Measurements from ENCODE around the gene PDHX.

DNA sequence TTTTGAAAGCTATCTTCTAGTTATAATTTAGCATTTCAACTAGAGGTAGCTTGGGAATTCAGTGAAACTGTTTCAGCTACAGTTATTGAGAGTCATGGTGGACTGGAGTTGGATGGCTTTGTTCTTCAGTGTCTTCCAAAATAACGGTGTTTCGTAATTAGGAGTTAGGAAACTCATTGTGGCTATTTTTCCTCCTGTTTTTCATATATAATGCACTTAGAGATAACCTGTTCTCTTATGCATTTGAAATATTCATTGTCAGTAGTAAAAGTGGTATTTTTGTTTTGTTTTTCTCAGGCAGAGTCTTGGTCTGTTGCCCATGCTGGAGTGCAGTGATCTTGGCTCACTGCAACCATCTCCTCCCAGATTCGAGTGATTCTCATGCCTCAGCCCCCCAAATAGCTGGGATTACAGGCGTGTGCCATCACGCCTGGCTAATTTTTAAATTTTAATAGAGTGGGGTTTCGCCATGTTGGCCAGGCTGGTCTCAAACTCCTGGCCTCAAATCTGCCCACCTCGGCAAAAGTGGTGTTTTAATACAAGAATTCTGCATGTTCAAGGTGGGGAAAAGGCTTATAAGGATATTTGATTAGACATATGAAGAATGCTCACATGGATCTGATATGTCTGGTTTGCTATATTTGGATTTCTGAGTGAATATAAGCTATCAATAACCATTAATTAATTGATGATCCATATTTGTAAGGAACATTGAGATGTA is 12.7 kb downstream of the PDHX start:
- TF ChIP-seq, protein P1, sequence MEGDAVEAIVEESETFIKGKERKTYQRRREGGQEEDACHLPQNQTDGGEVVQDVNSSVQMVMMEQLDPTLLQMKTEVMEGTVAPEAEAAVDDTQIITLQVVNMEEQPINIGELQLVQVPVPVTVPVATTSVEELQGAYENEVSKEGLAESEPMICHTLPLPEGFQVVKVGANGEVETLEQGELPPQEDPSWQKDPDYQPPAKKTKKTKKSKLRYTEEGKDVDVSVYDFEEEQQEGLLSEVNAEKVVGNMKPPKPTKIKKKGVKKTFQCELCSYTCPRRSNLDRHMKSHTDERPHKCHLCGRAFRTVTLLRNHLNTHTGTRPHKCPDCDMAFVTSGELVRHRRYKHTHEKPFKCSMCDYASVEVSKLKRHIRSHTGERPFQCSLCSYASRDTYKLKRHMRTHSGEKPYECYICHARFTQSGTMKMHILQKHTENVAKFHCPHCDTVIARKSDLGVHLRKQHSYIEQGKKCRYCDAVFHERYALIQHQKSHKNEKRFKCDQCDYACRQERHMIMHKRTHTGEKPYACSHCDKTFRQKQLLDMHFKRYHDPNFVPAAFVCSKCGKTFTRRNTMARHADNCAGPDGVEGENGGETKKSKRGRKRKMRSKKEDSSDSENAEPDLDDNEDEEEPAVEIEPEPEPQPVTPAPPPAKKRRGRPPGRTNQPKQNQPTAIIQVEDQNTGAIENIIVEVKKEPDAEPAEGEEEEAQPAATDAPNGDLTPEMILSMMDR (IDR thresholded peaks at IDR 0.05; ENCODE audit: borderline replicate concordance, extremely low read depth, low read length, poor library complexity, severe bottlenecking), result no peak
- no peak for TF ChIP-seq EZH2 (IDR thresholded peaks at IDR 0.05; ENCODE audit: borderline replicate concordance, low read depth, low read length, severe bottlenecking)

Data from DND-41 (cell line).